Right cardiac atrium (tissue), 5 donors: ENCODE data around the gene NEK8. TPM values are rescaled to one million over a fixed set of nuclear protein-coding genes. Genes with fewer than 3 reads are reported as not detected.
"Not testable (repeated sequence)": the region's sequence is repeated elsewhere in the genome, so short reads cannot be mapped to it uniquely, and the experiment has no call there.

Experiments used
- ATAC-seq, 2 donors: fragments of 200-7000 bp; cut with Tn5 transposase; one replicate each; pipeline versions ENCODE4 v1.8.0 to v1.9.1; 2020; ENCODE audit warnings: moderate library complexity in 2 of 2, mild to moderate bottlenecking in 1 of 2
- DNase-seq, 3 donors: peaks; one replicate each; pipeline ENCODE4 v3.0.0-alpha.2; 2020
- H3K27ac ChIP-seq: one replicate; pipeline ENCODE4 v1.5.1; 2013; ENCODE audit warnings: mild to moderate bottlenecking, low read length, control low read depth, moderate library complexity
- H3K27me3 ChIP-seq: one replicate; pipeline ENCODE4 v1.6.1; 2013; ENCODE audit not compliant: control insufficient read depth, insufficient read depth
- H3K4me1 ChIP-seq: one replicate; pipeline ENCODE4 v1.6.1; 2013; ENCODE audit warnings: low read length; ENCODE audit not compliant: control insufficient read depth, insufficient read depth
- H3K4me3 ChIP-seq: one replicate; pipeline ENCODE4 v1.5.1; 2013; ENCODE audit warnings: low read length, control low read depth
- H3K9me3 ChIP-seq: one replicate; pipeline ENCODE4 v1.6.1; 2013; ENCODE audit warnings: low read length; ENCODE audit not compliant: control insufficient read depth
- WGBS: extraction: QIAGEN DNeasy Blood & Tissue Kit; methylation state at CpG from one replicate; pipeline ENCODE4 v1.1.7; 2013; 5-methylcytosine and 5-hydroxymethylcytosine counted together
- intact Hi-C, 4 donors: fragments of 100-400 bp; cut with DNase I; formaldehyde crosslinking; loops; one replicate each; pipeline versions ENCODE4 v1.11.0 to v1.14.0; 2022 to 2023
- polyA plus RNA-seq: library from polyadenylated mRNA; stranded (reverse); fragments of 200-250 nt; gene quantifications from one replicate; pipeline ENCODE4 v1.2.3, GENCODE V29; 2013
- total RNA-seq, 4 donors: library from RNA; stranded (reverse); fragmentation: NEBNext Ultra II Directional; extraction: Animal tissue kit (Norgen Biotek cat#: 25700); gene quantifications; one replicate each; pipeline ENCODE4 v1.2.1, GENCODE V29; 2021
- donor health status: healthy with polysubstance abuse.
- donor health status: DM: no; HTN: yes; CAD: no.
- donor health status: DM: no; HTN: no; CAD: no.
- donor health status: DM: no; HTN: yes; CAD: no; lungs with severe emphysema.
- donor health status: DM: yes; HTN: yes; CAD: no.

The NEK8 gene
- total and polyA plus RNA-seq, 5 donors: 0.81 to 1.6 (median 1.2) TPM

DNA sequence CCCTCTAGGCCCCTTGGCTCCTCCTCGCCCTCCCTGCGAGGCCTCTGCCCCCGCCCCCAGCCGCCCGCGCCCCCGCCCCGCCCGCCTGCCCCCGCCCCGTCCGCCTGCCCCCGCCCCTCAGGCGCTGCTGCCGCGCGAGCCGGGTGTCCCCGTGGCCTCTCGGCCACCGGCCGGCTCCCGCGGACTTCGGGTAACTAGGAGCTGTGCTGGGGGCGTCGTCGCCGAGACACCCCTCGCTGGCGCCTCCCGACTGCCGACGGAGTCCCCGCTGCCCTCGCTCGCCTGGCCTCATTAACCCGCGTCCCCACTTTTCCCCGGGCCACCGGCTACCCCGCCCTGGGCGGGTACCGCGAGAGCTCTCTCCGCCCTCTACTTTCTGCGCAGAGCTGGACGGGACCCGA lies 2.4 kb upstream of the NEK8 start, which contains the start of gene TLCD1:
Gene TLCD1, minus strand, starts transcription at position 8 of the 401 bp plus-strand sequence. CDS start 136 bp downstream, outside the sequence.
- Histone ChIP-seq H3K27ac (peak within 1 kb of the TSS; percentile 24), H3K27me3 (no peaks in the 10 kb centered on the region), H3K9me3 (no peaks in the 10 kb centered on the region), H3K4me1 (peaks cover 6% of the 10 kb centered on the region), H3K4me3 (peak within 1 kb of the TSS; percentile 52)
- ATAC-seq (peak; percentile 59 to 64), DNase-seq (peak; percentile 79 to 90 (median 90))
- intact Hi-C loops: loop anchor here in 2 of 4 donors (2.0 to 10.0 kb wide), 4 partner anchors 25 to 389 kb away; partner anchors contain the start of gene PHF12 (in 1 of the 2)
- under 1% methylated on average over 47 of the region's 49 CpGs for WGBS

DNA sequence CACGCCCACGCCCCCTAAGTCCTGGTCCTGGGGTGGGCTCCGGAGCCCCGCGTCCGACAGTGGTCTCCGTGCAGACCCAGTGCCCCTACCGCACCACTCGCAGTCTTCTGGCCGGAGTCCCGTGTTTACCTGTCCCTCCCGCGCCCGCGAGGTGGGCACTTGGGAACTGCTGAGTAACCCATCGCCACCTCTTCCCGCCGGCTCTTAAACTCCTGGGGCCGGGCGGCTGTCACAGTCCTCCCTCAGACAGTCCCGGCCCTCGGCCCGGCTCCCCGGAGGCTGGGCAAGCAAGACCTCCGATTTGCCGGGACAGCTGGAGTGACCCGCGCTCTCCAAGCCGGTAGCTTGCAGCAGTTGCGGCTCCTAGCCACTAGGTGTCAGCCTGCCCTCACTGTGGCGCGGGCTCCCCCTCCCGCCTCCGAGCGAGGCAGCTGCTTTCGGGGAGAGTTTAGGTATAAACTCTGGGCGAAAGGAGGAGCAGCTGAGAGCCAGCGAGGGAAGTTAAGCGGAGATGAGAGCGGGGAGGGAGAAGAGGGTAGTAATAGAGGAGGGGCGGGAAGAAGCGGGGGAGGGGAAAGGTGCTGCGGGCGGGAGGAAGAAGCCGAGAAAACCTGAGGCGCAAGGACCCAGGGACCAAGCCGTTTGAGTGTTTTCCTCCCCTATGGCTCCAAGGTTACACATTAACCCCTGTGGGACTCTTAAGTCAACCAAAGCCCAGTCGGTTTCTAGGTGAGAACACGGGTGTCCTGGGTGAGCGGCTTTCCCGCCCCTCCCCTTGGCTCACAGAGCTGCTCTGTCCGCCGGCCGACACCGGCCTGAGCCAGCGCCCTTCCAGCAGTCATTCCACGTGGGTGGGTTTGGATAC lies 1.7 kb upstream of the NEK8 start:
- intact Hi-C loops: loop anchor here in 2 of 4 donors (2.0 to 10.0 kb wide), 4 partner anchors 24 to 388 kb away; partner anchors contain the start of gene PHF12 (in 1 of the 2)

GRCh38 chr17:28729950-28730330 lies 1.4 kb downstream of the NEK8 start:
- 84% methylated on average over 11 of the region's 11 CpGs for whole genome bisulfite sequencing

More for the DNA sequence above, 1.7 kb upstream of the NEK8 start:
- Histone ChIP-seq H3K27me3 (no peaks in the 10 kb centered on the region), H3K27ac (peak overlapping the region; percentile 0), H3K4me1 (peaks cover 3% of the 10 kb centered on the region), H3K9me3 (no peaks in the 10 kb centered on the region), H3K4me3 (peak overlapping the region; percentile 52)
- peak; percentile 91 to 97 (median 96) for DNase-seq
- peak; percentile 75 to 79 for ATAC-seq
- WGBS: under 1% methylated on average over 57 of the region's 57 CpGs

DNA sequence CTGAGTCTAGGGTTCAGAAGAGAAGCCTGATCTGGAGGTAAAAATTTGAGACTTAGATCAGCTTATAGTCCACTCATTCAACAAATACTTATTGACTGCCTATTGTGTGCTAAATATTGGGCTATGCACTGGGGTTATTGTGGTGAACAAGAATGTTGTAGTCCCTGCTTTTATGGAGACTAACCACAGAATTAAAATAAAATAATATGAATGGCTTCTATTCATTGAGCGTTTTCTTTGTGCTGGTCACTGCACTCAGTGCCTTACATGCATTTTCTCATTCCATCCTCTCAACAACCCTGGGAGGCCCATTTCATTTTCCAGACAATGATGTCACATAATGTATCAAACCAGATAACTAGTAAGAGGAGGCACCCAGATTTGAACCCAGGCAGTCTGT lies 4.8 kb downstream of the NEK8 start:
- no peak for ATAC-seq
- 90% methylated on average over 1 of the region's 1 CpG for WGBS
- DNase-seq: no peak
- no peak overlapping the region for H3K27ac ChIP-seq
- no peaks in the 10 kb centered on the region for H3K9me3 ChIP-seq
- no peaks in the 10 kb centered on the region for H3K4me1 ChIP-seq
- no peak overlapping the region for H3K4me3 ChIP-seq
- intact Hi-C loops: no loop called here
- no peaks in the 10 kb centered on the region for H3K27me3 ChIP-seq

More at GRCh38 chr17:28729950-28730330, 1.4 kb downstream of the NEK8 start:
- intact Hi-C loops: loop anchor here in 2 of 4 donors (5.0 to 10.0 kb wide), 3 partner anchors 185 to 385 kb away; partner anchors contain the start of gene PHF12 (in 1 of the 2)
- Histone ChIP-seq H3K4me1 (peaks cover 3% of the 10 kb centered on the region), H3K9me3 (no peaks in the 10 kb centered on the region), H3K27ac (no peak overlapping the region), H3K27me3 (no peaks in the 10 kb centered on the region), H3K4me3 (no peak overlapping the region)
- ATAC-seq (no peak), DNase-seq (no peak)

GRCh38 chr17:28734712-28735241 lies 6.2 kb downstream of the NEK8 start:
- Histone ChIP-seq H3K27ac (no peak overlapping the region), H3K9me3 (no peaks in the 10 kb centered on the region), H3K4me3 (no peak overlapping the region), H3K27me3 (no peaks in the 10 kb centered on the region), H3K4me1 (no peaks in the 10 kb centered on the region)
- intact Hi-C loops: no loop called here
- 81% methylated on average over 10 of the region's 10 CpGs for WGBS
- DNase-seq (no peak), ATAC-seq (no peak)

- Histone ChIP-seq H3K9me3 (no peaks in the 10 kb centered on the region), H3K4me3 (no peak overlapping the region), H3K27me3 (no peaks in the 10 kb centered on the region), H3K27ac (no peak overlapping the region), H3K4me1 (no peaks in the 10 kb centered on the region)
- DNase-seq (peak in 1 of 3 donors; percentile 5), ATAC-seq (peak in 1 of 2 donors; percentile 16)
- WGBS: 84% methylated on average over 5 of the region's 5 CpGs
- intact Hi-C loops: no loop called here
Observed at GRCh38 chr17:28735242-28735722, 6.7 kb downstream of the NEK8 start.

- 93% methylated on average over 5 of the region's 8 CpGs for WGBS
- ATAC-seq, H3K4me1 ChIP-seq, intact Hi-C loops, H3K4me3 ChIP-seq, H3K27me3 ChIP-seq, DNase-seq, H3K27ac ChIP-seq, H3K9me3 ChIP-seq: not testable (repeated sequence)
Observed at GRCh38 chr17:28735913-28736769, 7.6 kb downstream of the NEK8 start.

- Histone ChIP-seq H3K27ac (no peak overlapping the region), H3K27me3 (no peaks in the 10 kb centered on the region)
- DNase-seq: peak in 1 of 3 donors; percentile 9
Observed at GRCh38 chr17:28737316-28737715, 8.7 kb downstream of the NEK8 start.

GRCh38 chr17:28737770-28738679 lies 9.4 kb downstream of the NEK8 start:
- Histone ChIP-seq H3K27ac (no peak overlapping the region), H3K27me3 (no peaks in the 10 kb centered on the region), H3K9me3 (no peaks in the 10 kb centered on the region), H3K4me1 (no peaks in the 10 kb centered on the region), H3K4me3 (no peak overlapping the region)
- 88% methylated on average over 22 of the region's 22 CpGs for WGBS
- intact Hi-C loops: no loop called here
- ATAC-seq: peak in 1 of 2 donors; percentile 10
- peak in 2 of 3 donors; percentile 38 to 51 for DNase-seq

More at GRCh38 chr17:28737316-28737715, 8.7 kb downstream of the NEK8 start:
- Histone ChIP-seq H3K9me3 (no peaks in the 10 kb centered on the region), H3K4me1 (no peaks in the 10 kb centered on the region), H3K4me3 (no peak overlapping the region)
- intact Hi-C loops: no loop called here
- WGBS: 97% methylated on average over 12 of the region's 12 CpGs
- ATAC-seq: no peak
